ENCODE results near the gene ST7.

- no peak for TF ChIP-seq CTCF (IDR thresholded peaks at IDR 0.05; ENCODE audit: poor library complexity)
- TF ChIP-seq EZH2 (IDR thresholded peaks at IDR 0.05; ENCODE audit: borderline replicate concordance) = no peak
Observed at GRCh38 chr7:117188949-117189592, 235.8 kb downstream of the ST7 start.

Measured in hepatocyte (in vitro differentiated cells).